ENCODE data around the gene C10orf71.

Gene C10orf71

DNA sequence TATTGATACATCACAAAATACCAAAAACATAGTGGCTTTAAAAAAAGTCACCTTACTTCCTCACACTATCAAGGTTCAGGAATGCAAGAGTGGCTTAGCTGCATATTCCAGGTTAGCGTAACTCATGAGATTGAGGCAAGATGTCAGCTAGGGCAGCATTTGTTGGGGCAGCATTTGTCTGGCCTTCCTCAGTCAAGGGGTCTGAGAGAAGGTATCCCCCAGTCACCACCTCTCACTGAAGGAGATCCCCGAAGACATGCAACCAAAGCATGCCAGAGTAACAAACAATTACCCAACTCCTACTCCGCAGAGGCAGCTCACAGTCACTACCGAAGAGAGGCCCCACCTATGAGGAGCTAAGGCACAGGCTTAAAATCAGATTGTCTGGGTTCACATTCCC is 48.4 kb downstream of the C10orf71 start:
- no peak for DNase-seq (ENCODE audit: low read depth)
- TF ChIP-seq, protein P1, sequence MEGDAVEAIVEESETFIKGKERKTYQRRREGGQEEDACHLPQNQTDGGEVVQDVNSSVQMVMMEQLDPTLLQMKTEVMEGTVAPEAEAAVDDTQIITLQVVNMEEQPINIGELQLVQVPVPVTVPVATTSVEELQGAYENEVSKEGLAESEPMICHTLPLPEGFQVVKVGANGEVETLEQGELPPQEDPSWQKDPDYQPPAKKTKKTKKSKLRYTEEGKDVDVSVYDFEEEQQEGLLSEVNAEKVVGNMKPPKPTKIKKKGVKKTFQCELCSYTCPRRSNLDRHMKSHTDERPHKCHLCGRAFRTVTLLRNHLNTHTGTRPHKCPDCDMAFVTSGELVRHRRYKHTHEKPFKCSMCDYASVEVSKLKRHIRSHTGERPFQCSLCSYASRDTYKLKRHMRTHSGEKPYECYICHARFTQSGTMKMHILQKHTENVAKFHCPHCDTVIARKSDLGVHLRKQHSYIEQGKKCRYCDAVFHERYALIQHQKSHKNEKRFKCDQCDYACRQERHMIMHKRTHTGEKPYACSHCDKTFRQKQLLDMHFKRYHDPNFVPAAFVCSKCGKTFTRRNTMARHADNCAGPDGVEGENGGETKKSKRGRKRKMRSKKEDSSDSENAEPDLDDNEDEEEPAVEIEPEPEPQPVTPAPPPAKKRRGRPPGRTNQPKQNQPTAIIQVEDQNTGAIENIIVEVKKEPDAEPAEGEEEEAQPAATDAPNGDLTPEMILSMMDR (conservative IDR thresholded peaks at IDR 0.05; ENCODE audit: low read length) = no peak
- H3K4me3 ChIP-seq (ENCODE audit: low read length) = no peak overlapping the region

DNA sequence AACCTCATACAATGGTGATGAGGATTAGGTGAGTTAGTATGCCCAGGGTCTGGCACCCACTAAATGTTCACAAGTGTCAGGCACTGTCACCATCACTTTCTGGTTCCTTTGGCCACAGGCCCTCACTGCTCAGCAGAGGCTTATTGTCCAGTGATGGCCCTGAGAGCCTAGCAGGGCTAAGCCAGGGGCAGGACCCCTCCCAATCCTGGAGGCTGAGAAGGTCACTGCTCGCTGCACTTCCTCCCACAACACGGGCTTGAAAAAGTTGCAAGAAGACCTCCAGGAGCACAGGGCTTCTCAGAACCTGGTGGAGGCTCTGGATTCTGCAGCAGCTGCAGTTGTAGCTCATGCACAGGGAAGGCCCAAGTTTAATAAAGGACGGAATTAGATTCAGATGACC is 48.9 kb downstream of the C10orf71 start:
- TF ChIP-seq, protein P1 (conservative IDR thresholded peaks at IDR 0.05; ENCODE audit: low read length) = no peak
- no peak for DNase-seq (ENCODE audit: low read depth)
- H3K4me3 ChIP-seq (ENCODE audit: low read length) = no peak overlapping the region

DNA sequence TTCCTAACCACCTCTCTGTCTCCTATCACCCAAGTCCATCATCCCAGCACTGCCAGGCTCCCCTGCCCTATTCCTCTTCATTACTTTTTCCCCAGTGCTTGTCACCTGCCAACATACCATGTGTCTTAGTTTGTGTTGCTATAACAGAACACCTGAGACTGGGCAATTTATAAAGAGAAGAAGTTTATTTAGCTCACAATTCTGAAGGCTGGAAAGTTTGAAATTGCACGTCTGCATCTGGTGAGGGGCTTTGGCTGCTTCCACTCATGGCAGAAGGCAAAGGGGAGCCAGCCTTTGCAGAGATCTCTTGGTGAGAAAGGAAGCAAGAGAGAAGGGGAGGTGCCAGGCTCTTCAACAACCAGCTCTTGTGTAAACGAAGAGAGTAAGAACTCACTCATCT is 49.6 kb downstream of the C10orf71 start:
- TF ChIP-seq, protein P1 (conservative IDR thresholded peaks at IDR 0.05; ENCODE audit: low read length) = no peak
- DNase-seq (ENCODE audit: low read depth) = no peak
- H3K4me3 ChIP-seq (ENCODE audit: low read length) = no peak overlapping the region

DNA sequence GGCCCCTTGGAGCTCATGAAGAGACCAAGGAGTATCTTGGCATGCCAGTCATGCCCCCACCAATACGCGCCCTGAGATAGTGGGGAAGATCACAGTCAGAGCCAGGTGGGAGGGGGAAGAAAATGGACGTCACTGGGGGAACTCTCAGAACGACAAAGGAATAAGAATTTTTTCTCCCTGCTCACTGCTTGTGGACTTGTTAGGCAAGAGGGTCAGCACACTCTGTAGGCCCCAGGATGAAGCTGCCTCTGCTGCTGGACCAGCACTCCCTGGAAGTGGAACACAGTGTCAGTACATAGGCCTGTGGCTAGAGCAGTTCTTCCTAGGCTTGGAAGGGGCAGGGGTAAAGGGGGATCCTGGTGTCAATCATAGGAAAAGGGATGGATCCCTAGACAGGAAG is 50.4 kb downstream of the C10orf71 start:
- TF ChIP-seq, protein P1 (conservative IDR thresholded peaks at IDR 0.05; ENCODE audit: low read length) = no peak
- no peak for DNase-seq (ENCODE audit: low read depth)
- no peak overlapping the region for H3K4me3 ChIP-seq (ENCODE audit: low read length)

DNA sequence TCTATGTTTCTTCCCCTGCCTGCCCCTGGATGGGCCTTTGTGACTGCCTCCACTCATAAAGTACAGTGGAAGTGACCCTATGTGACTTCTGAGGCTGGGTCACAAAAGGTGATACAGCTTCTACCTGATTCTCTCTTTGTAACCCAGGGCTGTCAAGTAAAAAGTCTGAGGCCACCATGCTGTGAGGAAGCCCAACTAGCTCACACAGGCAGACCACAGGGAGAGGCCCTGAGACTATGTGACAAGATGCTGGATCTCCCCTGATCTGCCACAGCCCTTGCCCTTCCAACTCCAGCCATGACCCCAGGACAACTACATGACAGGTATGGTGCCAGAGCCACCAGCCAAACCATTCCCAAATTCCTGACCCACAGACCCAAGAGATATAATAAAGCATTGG is 51.2 kb downstream of the C10orf71 start:
- H3K4me3 ChIP-seq (ENCODE audit: low read length) = no peak overlapping the region
- no peak for DNase-seq (ENCODE audit: low read depth)
- TF ChIP-seq, protein P1 (conservative IDR thresholded peaks at IDR 0.05; ENCODE audit: low read length) = no peak

DNA sequence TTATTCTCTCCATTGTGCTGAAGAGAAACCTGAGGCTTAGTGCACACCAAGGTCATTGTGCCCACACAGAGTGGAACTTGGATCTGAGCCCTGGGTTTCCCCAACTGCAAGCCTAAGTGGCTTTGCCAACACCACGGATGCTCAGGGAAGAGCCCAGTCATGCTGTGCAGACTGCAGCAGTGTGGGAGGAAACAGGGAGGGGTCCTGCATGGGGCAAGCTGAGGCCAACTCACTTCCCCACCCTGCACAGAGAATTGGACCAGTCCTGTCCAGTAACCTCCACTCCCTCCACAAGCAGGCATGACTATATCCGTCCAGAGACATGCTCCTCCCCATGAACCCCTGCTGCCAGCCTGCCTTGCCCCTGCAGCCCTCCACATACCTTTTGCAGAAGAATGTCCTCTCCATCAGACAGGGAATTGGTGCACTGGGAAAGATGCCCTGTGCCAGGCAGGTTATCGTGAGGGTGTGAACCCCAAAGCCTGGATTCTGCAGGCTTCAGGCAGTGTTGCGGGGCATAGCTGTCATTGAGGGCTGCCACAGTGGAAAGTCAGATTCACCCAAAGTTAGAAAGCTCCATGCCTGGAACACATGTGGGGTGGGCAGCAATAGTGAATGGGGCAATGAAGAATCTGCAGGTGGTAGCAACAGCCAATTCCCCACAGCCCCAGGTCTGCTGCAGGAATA is 52.0 kb downstream of the C10orf71 start:
- TF ChIP-seq, protein P1 (conservative IDR thresholded peaks at IDR 0.05; ENCODE audit: low read length) = no peak
- no peak for DNase-seq (ENCODE audit: low read depth)

DNA sequence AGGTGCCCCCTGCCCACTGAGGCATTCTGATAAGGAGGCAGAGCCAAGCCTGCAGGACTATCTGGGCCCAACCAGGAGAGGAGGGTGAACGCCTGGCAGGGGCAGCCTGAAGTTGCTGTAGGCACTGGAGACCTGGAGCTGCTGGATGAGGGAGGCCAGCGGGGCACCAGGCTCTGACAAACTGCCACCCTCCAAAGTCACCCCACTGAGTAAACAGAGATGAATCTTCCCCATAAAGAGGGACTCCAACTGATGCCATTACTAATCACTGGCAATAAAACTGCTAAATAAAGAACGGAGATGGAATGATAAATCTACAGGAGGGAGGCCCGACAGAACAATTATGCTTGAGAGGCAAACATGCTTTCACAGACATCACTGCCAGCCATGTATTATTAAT is 52.7 kb downstream of the C10orf71 start:
- TF ChIP-seq, protein P1 (conservative IDR thresholded peaks at IDR 0.05; ENCODE audit: low read length) = no peak
- no peak for DNase-seq (ENCODE audit: low read depth)
- no peak overlapping the region for H3K4me3 ChIP-seq (ENCODE audit: low read length)

More for the DNA sequence above, 52.0 kb downstream of the C10orf71 start:
- no peak overlapping the region for H3K4me3 ChIP-seq (ENCODE audit: low read length)

Measured in AG10803 (cell line).